Astrocyte (in vitro differentiated cells and primary cell): ENCODE measurements around the gene AHNAK2.

Experiments
- EZH2 ChIP-seq: IDR thresholded peaks from 2 replicates; pipeline ENCODE4 v1.6.1; 2012; ENCODE audit warnings: mild to moderate bottlenecking, low read length, inconsistent platforms; ENCODE audit not compliant: insufficient read depth
- TF ChIP-seq, protein P1 (sequence below): IDR thresholded peaks from 2 replicates; pipeline ENCODE4 v1.5.1; 2011; ENCODE audit warnings: low read depth, mild to moderate bottlenecking, inconsistent platforms, low read length, moderate library complexity; ENCODE audit not compliant: insufficient read depth

DNA sequence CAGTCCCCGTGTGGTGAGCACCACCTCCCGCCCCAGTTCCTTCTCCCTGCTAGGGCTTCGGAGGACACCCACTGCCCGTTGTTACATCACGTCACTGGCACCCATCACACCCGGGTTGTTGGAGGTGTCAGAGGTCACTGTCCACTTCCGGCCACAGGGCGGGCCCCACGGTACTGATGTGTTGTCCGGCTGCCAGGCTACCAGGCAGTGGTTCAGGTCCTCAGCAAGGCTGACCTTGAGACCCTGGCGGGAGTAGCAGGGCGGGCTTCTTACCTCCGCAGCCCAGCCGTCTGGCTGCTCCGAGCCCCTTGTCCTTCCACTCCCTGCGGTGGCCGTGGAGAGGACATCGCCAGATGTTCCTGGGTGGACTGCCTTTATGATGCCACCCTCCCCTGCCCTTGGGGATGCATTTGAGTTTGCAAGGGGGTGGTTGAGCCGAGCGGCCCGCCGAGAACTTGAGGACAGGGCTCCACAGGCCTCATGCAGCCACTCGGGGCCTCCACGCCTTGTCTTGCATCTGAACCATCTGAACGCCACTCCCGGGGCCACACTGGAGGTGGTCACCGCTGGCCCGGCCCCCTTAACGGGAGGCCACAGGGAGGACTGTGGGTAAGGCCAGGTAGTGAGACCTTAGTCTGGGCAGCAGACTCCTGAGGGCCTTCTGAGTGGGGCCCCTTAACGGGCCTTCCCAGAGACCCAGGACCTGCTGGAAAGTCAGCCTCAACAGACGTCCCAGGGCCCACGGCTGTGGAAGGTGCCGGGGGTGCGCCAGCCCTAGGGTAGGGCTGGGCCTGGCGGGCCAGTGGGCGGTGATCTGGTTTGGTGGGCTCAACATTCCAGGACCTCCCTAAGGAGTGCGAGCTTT lies 80.6 kb downstream of the AHNAK2 start:
- TF ChIP-seq, protein P1, sequence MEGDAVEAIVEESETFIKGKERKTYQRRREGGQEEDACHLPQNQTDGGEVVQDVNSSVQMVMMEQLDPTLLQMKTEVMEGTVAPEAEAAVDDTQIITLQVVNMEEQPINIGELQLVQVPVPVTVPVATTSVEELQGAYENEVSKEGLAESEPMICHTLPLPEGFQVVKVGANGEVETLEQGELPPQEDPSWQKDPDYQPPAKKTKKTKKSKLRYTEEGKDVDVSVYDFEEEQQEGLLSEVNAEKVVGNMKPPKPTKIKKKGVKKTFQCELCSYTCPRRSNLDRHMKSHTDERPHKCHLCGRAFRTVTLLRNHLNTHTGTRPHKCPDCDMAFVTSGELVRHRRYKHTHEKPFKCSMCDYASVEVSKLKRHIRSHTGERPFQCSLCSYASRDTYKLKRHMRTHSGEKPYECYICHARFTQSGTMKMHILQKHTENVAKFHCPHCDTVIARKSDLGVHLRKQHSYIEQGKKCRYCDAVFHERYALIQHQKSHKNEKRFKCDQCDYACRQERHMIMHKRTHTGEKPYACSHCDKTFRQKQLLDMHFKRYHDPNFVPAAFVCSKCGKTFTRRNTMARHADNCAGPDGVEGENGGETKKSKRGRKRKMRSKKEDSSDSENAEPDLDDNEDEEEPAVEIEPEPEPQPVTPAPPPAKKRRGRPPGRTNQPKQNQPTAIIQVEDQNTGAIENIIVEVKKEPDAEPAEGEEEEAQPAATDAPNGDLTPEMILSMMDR, result no peak
- no peak for TF ChIP-seq EZH2
